CD8-positive, alpha-beta memory T cell (primary cell): ENCODE data around the gene TTLL12. TPM values are rescaled to one million over a fixed set of nuclear protein-coding genes. Genes with fewer than 3 reads are reported as not detected.

ENCODE experiments used
- CTCF ChIA-PET: fragments of 350-600 bp; sonication (Branson Sonifier 250); formaldehyde crosslinking; loops from one replicate; lab custom pipeline; 2021; ENCODE audit warnings: antibody characterized with exemption; lab: Charles Lee
- POLR2A ChIA-PET: fragments of 350-600 bp; sonication (Branson Sonifier 250); formaldehyde crosslinking; loops from one replicate; lab custom pipeline; 2021; ENCODE audit warnings: antibody characterized with exemption; lab: Charles Lee
- DNase-seq, 5 donors: peaks; one replicate each; pipeline versions ENCODE4 v3.0.0 to v3.0.0-alpha.2; 2020 to 2022; ENCODE audit warnings: mixed read lengths in 1 of 5
- H3K27ac ChIP-seq: one replicate; pipeline ENCODE4 v1.7.0; 2013; ENCODE audit warnings: low read depth, mild to moderate bottlenecking, low read length, moderate library complexity
- H3K27me3 ChIP-seq: 2 replicates; pipeline ENCODE4 v1.7.0; 2013; ENCODE audit warnings: low read length, mild to moderate bottlenecking; ENCODE audit not compliant: insufficient read depth, poor library complexity, severe bottlenecking
- H3K36me3 ChIP-seq: 2 replicates; pipeline ENCODE4 v1.7.0; 2013; ENCODE audit warnings: mild to moderate bottlenecking, low read length, moderate library complexity; ENCODE audit not compliant: insufficient read depth
- H3K4me1 ChIP-seq: 2 replicates; pipeline ENCODE4 v1.7.0; 2013; ENCODE audit warnings: mild to moderate bottlenecking, low read length, moderate library complexity; ENCODE audit not compliant: insufficient read depth
- H3K4me3 ChIP-seq: 2 replicates; pipeline ENCODE4 v1.7.0; 2013; ENCODE audit warnings: mild to moderate bottlenecking, low read length
- H3K9me3 ChIP-seq: 2 replicates; pipeline ENCODE4 v1.7.0; 2013; ENCODE audit warnings: mild to moderate bottlenecking, low read length
- H3K27ac Mint-ChIP-seq, 8 donors: one replicate each; pipeline ENCODE4 v1.8.0; 2020 to 2021; ENCODE audit warnings: mixed read lengths in 8 of 8, mild to moderate bottlenecking in 6 of 8, inconsistent platforms in 3 of 8, moderate library complexity in 3 of 8
- H3K27me3 Mint-ChIP-seq, 2 donors: one replicate each; pipeline ENCODE4 v1.8.0; 2020 to 2021; ENCODE audit warnings: mixed read lengths in 2 of 2, mild to moderate bottlenecking in 1 of 2, moderate library complexity in 1 of 2
- H3K36me3 Mint-ChIP-seq, 3 donors: one replicate each; pipeline ENCODE4 v1.8.0; 2020 to 2021; ENCODE audit warnings: mixed read lengths in 3 of 3, inconsistent platforms in 1 of 3, mild to moderate bottlenecking in 1 of 3
- H3K4me1 Mint-ChIP-seq, 3 donors: one replicate each; pipeline ENCODE4 v1.8.0; 2020 to 2021; ENCODE audit warnings: mixed read lengths in 3 of 3, inconsistent platforms in 1 of 3, mild to moderate bottlenecking in 1 of 3
- H3K4me3 Mint-ChIP-seq, 7 donors: one replicate each; pipeline ENCODE4 v1.8.0; 2020 to 2021; ENCODE audit warnings: mixed read lengths in 7 of 7, mild to moderate bottlenecking in 6 of 7, moderate library complexity in 4 of 7, inconsistent platforms in 2 of 7
- H3K9me3 Mint-ChIP-seq, 5 donors: one replicate each; pipeline ENCODE4 v1.8.0; 2020 to 2022; ENCODE audit warnings: mixed read lengths in 5 of 5, mild to moderate bottlenecking in 3 of 5, moderate library complexity in 2 of 5, inconsistent platforms in 1 of 5
- polyA plus RNA-seq: library from polyadenylated mRNA; unstranded; fragments of 300-500 nt; fragmentation: Illumina TruSeq; gene quantifications from one replicate; pipeline ENCODE4 v1.2.3, GENCODE V29; 2021
- total RNA-seq, 2 experiments: library from RNA; stranded (reverse); gene quantifications; one replicate each; pipeline ENCODE4 v1.2.3, GENCODE V29; 2021

The TTLL12 gene
- total and polyA plus RNA-seq, 3 experiments from 2014 or later = 30.1 to 112 (median 104) TPM

DNA sequence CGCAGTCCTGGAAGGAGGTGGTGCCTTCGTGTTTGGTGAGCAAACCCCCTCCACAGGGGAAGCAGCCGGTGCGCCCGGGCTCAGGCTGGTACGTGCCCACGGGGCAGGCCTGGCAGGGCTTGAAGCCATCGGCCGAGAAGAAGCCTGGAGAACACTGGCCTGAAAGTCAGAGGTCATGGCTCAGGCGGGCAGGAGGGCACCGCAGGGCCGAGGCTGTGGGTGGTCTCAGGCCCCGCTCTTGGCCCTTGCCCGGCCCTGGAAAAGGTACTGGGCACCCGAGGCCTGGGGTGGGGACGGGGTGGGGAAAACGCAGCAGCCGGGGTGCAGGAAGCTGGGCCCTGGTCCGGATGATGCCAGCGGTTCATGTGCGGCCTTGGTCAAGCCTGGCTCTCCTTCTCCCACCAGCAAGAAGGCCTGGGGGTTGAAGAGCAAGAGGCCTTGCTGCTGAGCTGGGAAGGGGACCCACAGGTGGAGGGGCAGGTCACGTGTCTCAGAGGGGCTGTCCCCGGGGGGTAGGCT lies 25.6 kb upstream of the TTLL12 start:
- peaks cover 2 to 8% of the 10 kb centered on the region in 2 donors for H3K27me3 Mint-ChIP-seq
- H3K27ac ChIP-seq = no peak overlapping the region
- CTCF ChIA-PET = no interaction called here
- H3K9me3 ChIP-seq = no peaks in the 10 kb centered on the region
- DNase-seq = no peak
- POLR2A ChIA-PET = no interaction called here
- H3K27ac Mint-ChIP-seq = no peak overlapping the region
- no peaks in the 10 kb centered on the region for H3K9me3 Mint-ChIP-seq
- no peaks in the 10 kb centered on the region for H3K4me1 ChIP-seq
- H3K4me3 Mint-ChIP-seq = no peak overlapping the region
- no peaks in the 10 kb centered on the region for H3K36me3 Mint-ChIP-seq
- H3K36me3 ChIP-seq = no peaks in the 10 kb centered on the region
- H3K27me3 ChIP-seq = no peaks in the 10 kb centered on the region
- no peak overlapping the region for H3K4me3 ChIP-seq
- no peaks in the 10 kb centered on the region for H3K4me1 Mint-ChIP-seq

DNA sequence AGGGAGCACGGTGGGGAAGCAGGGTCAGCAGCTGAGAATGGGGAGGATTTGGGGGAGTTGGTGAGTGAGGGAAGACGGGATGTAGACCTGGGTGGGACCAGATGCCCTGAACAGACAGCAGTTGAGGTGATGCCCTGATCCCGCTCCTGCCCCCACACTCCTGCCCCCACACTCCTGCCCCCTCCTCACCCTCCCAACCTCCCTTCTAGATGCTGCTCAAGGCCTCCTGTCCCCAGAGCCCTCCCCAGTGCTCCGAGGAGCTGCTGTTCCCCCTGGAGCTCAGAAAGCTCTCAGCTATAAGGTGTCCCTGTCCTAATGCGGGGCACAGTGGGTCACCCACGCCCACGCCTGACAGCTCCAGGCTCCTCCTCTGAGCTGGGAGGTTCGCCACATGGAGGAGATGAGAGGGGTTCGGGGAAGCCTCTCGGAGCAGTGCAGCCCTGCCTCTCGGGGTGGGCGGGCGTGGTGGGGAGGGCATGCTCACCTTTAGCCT lies 25.1 kb upstream of the TTLL12 start:
- H3K27me3 Mint-ChIP-seq = peaks cover 0 to 5% of the 10 kb centered on the region in 2 donors
- H3K4me3 Mint-ChIP-seq = no peak overlapping the region
- ChIA-PET CTCF (no interaction called here), POLR2A (no interaction called here)
- H3K9me3 Mint-ChIP-seq = no peaks in the 10 kb centered on the region
- Histone ChIP-seq H3K4me1 (no peaks in the 10 kb centered on the region), H3K36me3 (no peaks in the 10 kb centered on the region), H3K27ac (no peak overlapping the region), H3K9me3 (no peaks in the 10 kb centered on the region), H3K4me3 (no peak overlapping the region), H3K27me3 (no peaks in the 10 kb centered on the region)
- DNase-seq = no peak
- H3K4me1 Mint-ChIP-seq = no peaks in the 10 kb centered on the region
- H3K27ac Mint-ChIP-seq = peak overlapping the region in 1 of 8 donors; percentile 57
- H3K36me3 Mint-ChIP-seq = no peaks in the 10 kb centered on the region

DNA sequence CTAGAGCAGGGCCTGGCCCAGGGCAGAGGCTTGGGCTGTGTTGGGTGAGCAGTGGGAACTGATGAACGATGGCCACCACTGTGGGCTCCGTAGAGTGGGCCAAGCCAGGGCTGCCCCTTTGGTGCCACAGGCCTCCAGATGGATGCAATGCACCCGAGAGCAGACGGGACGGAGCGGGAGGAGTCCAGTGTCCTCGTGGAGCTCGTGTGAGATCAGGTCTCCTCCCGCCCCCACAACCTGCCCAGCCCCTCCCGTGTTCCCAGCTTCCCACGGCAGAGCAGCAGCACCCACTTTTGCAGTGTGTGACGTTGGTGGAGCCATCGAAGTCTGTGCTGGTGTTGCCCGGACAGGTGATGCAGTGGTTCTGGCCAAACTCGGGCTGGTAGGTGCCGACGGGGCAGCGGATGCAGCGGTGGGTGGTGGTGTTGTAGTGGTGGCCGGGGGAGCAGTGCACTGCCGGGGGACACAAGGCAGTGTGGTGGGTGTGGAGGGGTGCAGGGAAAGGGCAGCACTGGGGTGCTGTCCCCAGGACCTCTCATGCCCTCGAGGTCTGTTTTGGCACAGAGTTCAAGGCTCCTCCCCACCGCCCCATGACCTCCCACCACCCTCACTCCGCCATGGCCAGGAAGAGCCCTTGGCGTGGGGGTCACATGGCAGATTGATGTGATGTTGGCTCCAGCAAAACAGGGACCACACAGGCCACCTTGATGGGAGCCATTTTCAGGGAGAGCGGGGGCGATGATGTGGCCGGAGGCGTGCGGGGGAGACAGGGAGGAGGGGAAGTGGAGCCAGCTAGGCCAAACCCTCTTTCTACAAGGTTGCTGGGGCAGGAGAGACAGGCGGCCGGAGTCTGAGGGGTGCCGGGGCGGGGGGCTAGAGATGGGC lies 23.9 kb upstream of the TTLL12 start:
- Histone ChIP-seq H3K27me3 (no peaks in the 10 kb centered on the region), H3K9me3 (no peaks in the 10 kb centered on the region), H3K4me3 (no peak overlapping the region), H3K4me1 (peaks cover 11% of the 10 kb centered on the region), H3K36me3 (no peaks in the 10 kb centered on the region), H3K27ac (no peak overlapping the region)
- no peak for DNase-seq
- Mint-ChIP-seq H3K4me1 (peaks cover 6 to 8% (median 8%) of the 10 kb centered on the region in 3 donors), H3K4me3 (no peak overlapping the region), H3K27ac (no peak overlapping the region), H3K9me3 (no peaks in the 10 kb centered on the region), H3K36me3 (no peaks in the 10 kb centered on the region), H3K27me3 (peaks cover 0 to 5% of the 10 kb centered on the region in 2 donors)
- CTCF ChIA-PET = no interaction called here
- POLR2A ChIA-PET = no interaction called here

DNA sequence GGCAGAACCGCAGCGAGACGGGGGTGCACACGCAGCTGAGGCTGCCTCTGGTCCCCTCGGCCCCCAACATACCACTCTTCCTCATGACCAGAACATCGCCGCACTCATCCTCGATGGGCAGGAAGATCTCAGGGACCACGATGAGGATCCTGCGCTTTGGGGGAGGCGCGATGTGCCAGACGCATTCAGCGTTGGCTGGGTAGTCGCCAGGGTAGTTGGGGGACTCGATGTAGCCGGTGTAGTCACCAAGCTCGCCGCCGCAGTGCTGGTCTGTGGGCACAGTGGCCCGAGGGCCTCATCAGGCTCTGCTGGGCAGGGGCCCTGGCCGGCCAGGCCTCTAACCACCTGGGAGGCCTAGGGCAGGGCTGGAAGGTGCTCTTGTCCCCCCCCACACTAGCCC lies 23.0 kb upstream of the TTLL12 start:
- H3K27ac Mint-ChIP-seq = no peak overlapping the region
- no peaks in the 10 kb centered on the region for H3K27me3 ChIP-seq
- no peak for DNase-seq
- no peak overlapping the region for H3K4me3 ChIP-seq
- peaks cover 13% of the 10 kb centered on the region for H3K4me1 ChIP-seq
- POLR2A ChIA-PET = no interaction called here
- H3K36me3 Mint-ChIP-seq = no peaks in the 10 kb centered on the region
- no peaks in the 10 kb centered on the region for H3K36me3 ChIP-seq
- CTCF ChIA-PET = no interaction called here
- H3K9me3 Mint-ChIP-seq = no peaks in the 10 kb centered on the region
- H3K4me3 Mint-ChIP-seq = no peak overlapping the region
- H3K27ac ChIP-seq = no peak overlapping the region
- peaks cover 7 to 12% (median 8%) of the 10 kb centered on the region in 3 donors for H3K4me1 Mint-ChIP-seq
- H3K9me3 ChIP-seq = no peaks in the 10 kb centered on the region
- H3K27me3 Mint-ChIP-seq = peaks cover 0 to 2% of the 10 kb centered on the region in 2 donors

DNA sequence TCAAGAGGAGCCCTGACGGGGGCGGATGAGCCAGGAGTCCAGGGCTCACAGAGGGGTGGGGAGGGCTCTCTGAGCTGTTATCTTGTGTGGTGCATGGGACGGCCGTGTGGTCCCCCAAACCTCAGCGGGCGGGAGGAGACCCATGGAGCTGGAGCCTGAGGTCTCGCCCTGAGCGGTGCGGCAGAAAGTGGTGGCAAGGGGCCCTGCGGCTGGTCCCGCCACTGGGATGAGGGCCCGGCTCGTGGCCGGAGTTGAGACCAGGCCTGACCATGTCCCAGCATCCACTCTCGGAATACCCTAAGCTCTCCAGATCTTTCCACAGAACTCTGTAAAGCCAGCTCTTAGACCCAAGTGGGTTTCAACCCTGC lies 22.6 kb upstream of the TTLL12 start:
- no peak for DNase-seq
- Mint-ChIP-seq H3K27me3 (no peaks in the 10 kb centered on the region), H3K9me3 (no peaks in the 10 kb centered on the region), H3K4me1 (peaks cover 7 to 14% (median 8%) of the 10 kb centered on the region in 3 donors), H3K36me3 (no peaks in the 10 kb centered on the region), H3K4me3 (no peak overlapping the region), H3K27ac (no peak overlapping the region)
- no peak overlapping the region for H3K4me3 ChIP-seq
- POLR2A ChIA-PET = no interaction called here
- H3K9me3 ChIP-seq = no peaks in the 10 kb centered on the region
- CTCF ChIA-PET = no interaction called here
- H3K36me3 ChIP-seq = no peaks in the 10 kb centered on the region
- no peak overlapping the region for H3K27ac ChIP-seq
- peaks cover 13% of the 10 kb centered on the region for H3K4me1 ChIP-seq
- no peaks in the 10 kb centered on the region for H3K27me3 ChIP-seq

DNA sequence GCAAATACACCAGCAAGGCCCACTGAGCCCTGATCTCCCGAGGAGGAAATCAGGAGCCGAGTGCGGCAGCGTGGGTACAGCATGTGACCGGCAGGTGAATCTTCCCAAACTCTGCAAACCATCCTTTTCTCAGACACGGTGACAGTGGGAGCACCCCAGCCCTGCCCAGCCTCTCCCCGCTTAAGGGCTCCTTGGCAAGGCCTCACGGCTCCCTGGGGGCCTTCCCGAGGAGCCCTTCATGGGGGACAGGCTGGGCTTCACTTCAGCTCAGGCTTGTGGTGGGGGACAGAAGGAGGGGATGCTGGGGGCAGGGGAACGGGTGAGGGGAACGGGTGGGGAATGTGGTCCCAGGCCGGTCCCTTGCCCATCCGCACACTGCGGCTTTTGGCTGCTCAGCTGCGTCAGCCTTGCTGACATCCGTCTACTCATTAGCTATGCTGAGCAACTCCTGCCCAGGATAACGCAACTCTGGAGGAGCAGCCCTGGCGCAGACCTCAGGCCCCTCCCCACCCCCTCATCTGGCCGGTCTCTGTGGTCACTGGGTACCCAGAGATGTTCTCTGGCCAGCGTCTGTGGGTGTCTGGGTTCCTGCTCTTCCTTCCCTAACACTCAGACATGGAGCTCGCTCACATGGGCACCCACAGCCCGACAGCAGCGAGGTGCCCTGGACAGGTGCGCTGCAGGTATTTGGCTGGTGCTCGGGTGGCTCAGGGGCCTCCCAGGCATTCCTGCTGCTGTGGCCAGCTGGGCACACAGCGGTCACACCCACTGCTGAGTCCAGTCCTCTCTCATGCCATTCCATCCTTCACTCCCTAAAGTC lies 22.0 kb upstream of the TTLL12 start:
- POLR2A ChIA-PET = no interaction called here

DNA sequence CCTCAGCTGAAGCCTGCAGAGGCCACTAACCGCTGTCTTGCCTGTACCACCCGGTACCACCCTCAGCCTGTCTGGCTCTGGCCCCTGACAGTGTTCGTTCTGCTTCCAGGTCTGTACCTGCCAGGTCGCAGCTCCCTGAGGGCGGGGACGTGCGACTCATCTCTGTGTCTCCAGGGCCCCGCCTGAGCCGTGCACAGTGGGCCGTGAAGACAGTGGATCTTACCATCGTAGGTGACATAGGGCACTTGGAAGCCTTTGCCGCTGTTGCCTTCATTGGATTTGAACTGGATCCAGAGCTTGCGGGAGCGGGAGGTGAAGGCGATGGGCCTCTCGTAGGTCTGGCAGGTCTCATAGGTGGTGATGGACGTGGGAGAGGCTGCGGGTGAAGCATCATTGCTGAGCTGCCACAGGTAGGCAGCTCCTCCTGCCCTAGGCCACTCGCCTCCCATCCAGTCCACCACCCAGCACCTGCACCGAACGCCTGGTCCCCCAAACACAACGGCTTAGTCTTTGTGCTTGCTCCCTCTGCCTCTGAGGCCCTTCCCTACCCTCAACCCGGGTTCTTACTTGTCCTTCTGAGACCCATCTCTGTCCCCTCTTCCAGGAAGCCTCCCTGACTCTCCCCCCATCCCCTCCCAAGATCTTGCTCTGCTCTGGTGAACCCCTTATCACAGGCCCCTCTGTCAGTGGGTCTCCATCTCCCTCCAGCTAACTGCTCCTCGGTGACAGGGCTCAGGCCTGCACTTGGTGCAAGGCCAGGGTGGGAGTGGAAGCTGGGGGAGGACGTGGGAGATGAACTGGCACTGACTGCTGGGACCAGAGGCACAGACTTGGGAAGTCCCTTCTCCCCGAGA lies 21.1 kb upstream of the TTLL12 start:
- no peaks in the 10 kb centered on the region for H3K36me3 ChIP-seq
- H3K27ac Mint-ChIP-seq = no peak overlapping the region
- H3K27ac ChIP-seq = no peak overlapping the region
- no peak overlapping the region for H3K4me3 ChIP-seq
- H3K4me1 ChIP-seq = peaks cover 13% of the 10 kb centered on the region
- no peak overlapping the region for H3K4me3 Mint-ChIP-seq
- no peaks in the 10 kb centered on the region for H3K27me3 ChIP-seq
- H3K9me3 Mint-ChIP-seq = peaks cover 0 to under 1% (median 0%) of the 10 kb centered on the region in 5 donors
- DNase-seq = no peak
- ChIA-PET CTCF (no interaction called here), POLR2A (no interaction called here)
- H3K9me3 ChIP-seq = no peaks in the 10 kb centered on the region
- no peaks in the 10 kb centered on the region for H3K36me3 Mint-ChIP-seq
- no peaks in the 10 kb centered on the region for H3K27me3 Mint-ChIP-seq
- peaks cover 7 to 14% (median 8%) of the 10 kb centered on the region in 3 donors for H3K4me1 Mint-ChIP-seq

More for the DNA sequence above, 22.0 kb upstream of the TTLL12 start:
- H3K27me3 ChIP-seq = no peaks in the 10 kb centered on the region
- Mint-ChIP-seq H3K27me3 (no peaks in the 10 kb centered on the region), H3K9me3 (no peaks in the 10 kb centered on the region), H3K4me3 (no peak overlapping the region), H3K4me1 (peaks cover 7 to 14% (median 8%) of the 10 kb centered on the region in 3 donors), H3K27ac (peak overlapping the region in 1 of 8 donors; percentile 50), H3K36me3 (no peaks in the 10 kb centered on the region)
- CTCF ChIA-PET = no interaction called here
- no peak overlapping the region for H3K27ac ChIP-seq
- H3K36me3 ChIP-seq = no peaks in the 10 kb centered on the region
- H3K9me3 ChIP-seq = no peaks in the 10 kb centered on the region
- H3K4me1 ChIP-seq = peaks cover 13% of the 10 kb centered on the region
- no peak for DNase-seq
- H3K4me3 ChIP-seq = no peak overlapping the region
